ENCODE results near the gene FRG2B. TPM values are rescaled to one million over a fixed set of nuclear protein-coding genes. Genes with fewer than 3 reads are reported as not detected.
"Not testable (repeated sequence)": the region's sequence is repeated elsewhere in the genome, so short reads cannot be mapped to it uniquely, and the experiment has no call there.

The FRG2B gene
- polyA plus RNA-seq, 3 donors = not detected

DNA sequence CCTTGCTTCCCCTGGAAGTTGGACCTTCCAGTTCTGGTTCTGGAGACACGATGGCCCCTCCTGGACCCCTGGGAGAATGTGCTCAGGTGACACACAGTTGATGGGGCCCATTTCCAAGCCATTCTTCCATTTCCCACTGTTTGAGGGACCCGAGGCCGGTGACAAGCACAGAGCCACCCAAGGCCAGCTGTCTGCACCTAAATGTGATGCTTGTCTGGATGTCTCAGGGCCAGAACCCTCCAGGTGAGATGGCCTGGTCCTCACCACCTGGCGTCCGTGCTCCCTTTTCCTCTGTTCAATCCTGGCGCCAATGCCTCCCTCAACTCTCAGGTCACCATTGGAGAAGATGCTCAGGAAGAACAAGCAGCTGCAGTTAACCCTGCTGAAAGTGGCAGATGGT is 33.9 kb upstream of the FRG2B start:
- H3K4me3 Mint-ChIP-seq; H3K4me3 ChIP-seq (replicated peaks in 1 of 3; ENCODE audit: low read depth in 2 of 3, low read length in 3 of 3); H3K9ac ChIP-seq (ENCODE audit: insufficient read depth, low read length, poor library complexity, severe bottlenecking); H3K27ac ChIP-seq (ENCODE audit: low read depth in 1 of 2, low read length in 2 of 2); H2AFZ ChIP-seq (ENCODE audit: insufficient read depth, low read depth, low read length, poor library complexity, severe bottlenecking); H4K20me1 ChIP-seq (ENCODE audit: insufficient read depth, low read length); H3K79me2 ChIP-seq (ENCODE audit: insufficient read depth, low read length); H3K27ac Mint-ChIP-seq; H3K36me3 ChIP-seq (replicated peaks in 1 of 2; ENCODE audit: control insufficient read depth in 1 of 2, insufficient read depth in 2 of 2, low read length in 2 of 2); H3K4me1 Mint-ChIP-seq; DNase-seq; H3K9me3 ChIP-seq (replicated peaks in 1 of 2; ENCODE audit: control insufficient read depth in 1 of 2, insufficient read depth in 1 of 2, low read length in 2 of 2); H3K9me3 Mint-ChIP-seq; H3K4me2 ChIP-seq (replicated peaks; ENCODE audit: extremely low read depth, low read length, poor library complexity, severe bottlenecking); H3K27me3 ChIP-seq (ENCODE audit: control insufficient read depth in 2 of 2, insufficient read depth in 2 of 2, low read length in 2 of 2); H3K36me3 Mint-ChIP-seq; H3K4me1 ChIP-seq (ENCODE audit: control insufficient read depth in 1 of 2, insufficient read depth in 2 of 2, low read length in 2 of 2); intact Hi-C loops (cut with micrococcal nuclease): not testable (repeated sequence)
- 80% methylated on average over 6 of the region's 6 CpGs for WGBS (ENCODE audit: insufficient coverage)
- peaks cover 17 to 26% (median 21%) of the 10 kb centered on the region in 3 donors for H3K27me3 Mint-ChIP-seq (ENCODE audit: low read depth in 3 of 3)

DNA sequence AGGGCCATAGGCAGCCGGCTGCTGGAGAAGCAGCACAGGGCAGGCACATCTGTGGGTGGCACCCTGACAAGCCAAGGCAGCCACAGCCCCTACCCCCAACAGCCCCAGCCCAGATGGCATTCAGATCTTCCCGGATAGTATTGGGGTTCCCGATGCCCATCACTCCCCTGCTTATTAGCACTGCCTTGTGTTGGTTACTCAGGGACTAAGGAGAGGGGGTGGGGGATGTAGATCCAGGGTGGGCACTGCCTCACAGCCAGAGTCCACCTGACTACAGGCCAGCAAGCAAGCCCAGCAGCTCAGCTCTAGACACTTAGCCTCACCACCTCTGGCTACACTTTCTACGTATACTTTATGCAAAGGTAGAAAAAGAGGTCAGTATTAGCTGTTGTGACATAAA is 30.7 kb upstream of the FRG2B start:
- H3K27me3 ChIP-seq (ENCODE audit: control insufficient read depth in 2 of 2, insufficient read depth in 2 of 2, low read length in 2 of 2); DNase-seq; intact Hi-C loops (cut with micrococcal nuclease); H3K4me3 Mint-ChIP-seq; H3K4me1 ChIP-seq (ENCODE audit: control insufficient read depth in 1 of 2, insufficient read depth in 2 of 2, low read length in 2 of 2); H3K4me3 ChIP-seq (replicated peaks in 1 of 3; ENCODE audit: low read depth in 2 of 3, low read length in 3 of 3); H3K27ac ChIP-seq (ENCODE audit: low read depth in 1 of 2, low read length in 2 of 2); H3K4me2 ChIP-seq (replicated peaks; ENCODE audit: extremely low read depth, low read length, poor library complexity, severe bottlenecking); H2AFZ ChIP-seq (ENCODE audit: insufficient read depth, low read depth, low read length, poor library complexity, severe bottlenecking); H3K36me3 Mint-ChIP-seq; H4K20me1 ChIP-seq (ENCODE audit: insufficient read depth, low read length); H3K9ac ChIP-seq (ENCODE audit: insufficient read depth, low read length, poor library complexity, severe bottlenecking); H3K79me2 ChIP-seq (ENCODE audit: insufficient read depth, low read length); H3K9me3 ChIP-seq (replicated peaks in 1 of 2; ENCODE audit: control insufficient read depth in 1 of 2, insufficient read depth in 1 of 2, low read length in 2 of 2); H3K36me3 ChIP-seq (replicated peaks in 1 of 2; ENCODE audit: control insufficient read depth in 1 of 2, insufficient read depth in 2 of 2, low read length in 2 of 2); H3K9me3 Mint-ChIP-seq; H3K27ac Mint-ChIP-seq; H3K4me1 Mint-ChIP-seq: not testable (repeated sequence)
- WGBS (ENCODE audit: insufficient coverage) = no CpG with 5 or more reads among the region's 4 CpGs
- peaks cover 6 to 16% (median 12%) of the 10 kb centered on the region in 3 donors for H3K27me3 Mint-ChIP-seq (ENCODE audit: low read depth in 3 of 3)

- H3K27me3 Mint-ChIP-seq (ENCODE audit: low read depth in 3 of 3); H3K9me3 ChIP-seq (replicated peaks in 1 of 2; ENCODE audit: control insufficient read depth in 1 of 2, insufficient read depth in 1 of 2, low read length in 2 of 2); H3K27ac ChIP-seq (ENCODE audit: low read depth in 1 of 2, low read length in 2 of 2); intact Hi-C loops (cut with micrococcal nuclease); H2AFZ ChIP-seq (ENCODE audit: insufficient read depth, low read depth, low read length, poor library complexity, severe bottlenecking); H3K4me1 ChIP-seq (ENCODE audit: control insufficient read depth in 1 of 2, insufficient read depth in 2 of 2, low read length in 2 of 2); H3K4me3 ChIP-seq (replicated peaks in 1 of 3; ENCODE audit: low read depth in 2 of 3, low read length in 3 of 3); H3K79me2 ChIP-seq (ENCODE audit: insufficient read depth, low read length); H3K4me2 ChIP-seq (replicated peaks; ENCODE audit: extremely low read depth, low read length, poor library complexity, severe bottlenecking); H3K27ac Mint-ChIP-seq; H4K20me1 ChIP-seq (ENCODE audit: insufficient read depth, low read length); H3K9me3 Mint-ChIP-seq; H3K4me1 Mint-ChIP-seq; DNase-seq; H3K36me3 ChIP-seq (replicated peaks in 1 of 2; ENCODE audit: control insufficient read depth in 1 of 2, insufficient read depth in 2 of 2, low read length in 2 of 2); H3K9ac ChIP-seq (ENCODE audit: insufficient read depth, low read length, poor library complexity, severe bottlenecking); H3K36me3 Mint-ChIP-seq; H3K27me3 ChIP-seq (ENCODE audit: control insufficient read depth in 2 of 2, insufficient read depth in 2 of 2, low read length in 2 of 2); H3K4me3 Mint-ChIP-seq: not testable (repeated sequence)
- no CpG with 5 or more reads among the region's 22 CpGs for WGBS (ENCODE audit: insufficient coverage)
These were observed 22.4 kb upstream of the FRG2B start for GRCh38 chr10:133648872-133649455.
